ENCODE data around the gene MZB1. TPM values are rescaled to one million over a fixed set of nuclear protein-coding genes. Genes with fewer than 3 reads are reported as not detected.

The MZB1 gene
- total and polyA plus RNA-seq, 4 donors, result 1.8 to 23.7 (median 1.8) TPM

GRCh38 chr5:139344177-139344576, 45.5 kb downstream of the MZB1 start:
- Histone ChIP-seq H3K9ac (ENCODE audit: low read depth in 1 of 2, low read length in 2 of 2) (no peak overlapping the region), H3K27me3 (ENCODE audit: control insufficient read depth in 4 of 4, insufficient read depth in 4 of 4, low read length in 3 of 4) (no peaks in the 10 kb centered on the region), H3K36me3 (ENCODE audit: control insufficient read depth in 4 of 4, insufficient read depth in 3 of 4, low read depth in 1 of 4, low read length in 3 of 4) (no peaks in the 10 kb centered on the region), H3K4me3 (ENCODE audit: low read depth in 1 of 3, low read length in 3 of 3) (no peak overlapping the region), H3K4me1 (ENCODE audit: control insufficient read depth in 4 of 4, insufficient read depth in 4 of 4, low read length in 3 of 4) (peaks cover 3 to 20% (median 13%) of the 10 kb centered on the region in 4 donors), H3K27ac (ENCODE audit: low read depth in 1 of 2, low read length in 2 of 2) (no peak overlapping the region), H3K9me3 (ENCODE audit: control insufficient read depth in 4 of 4, low read length in 3 of 4) (no peaks in the 10 kb centered on the region)
- WGBS, result 92% methylated on average over 2 of the region's 2 CpGs
- TF ChIP-seq EGR1 (IDR thresholded peaks at IDR 0.05; ENCODE audit: low read depth in 2 of 2) (no peak), JUND (IDR thresholded peaks at IDR 0.05) (no peak), TAF1 (conservative IDR thresholded peaks at IDR 0.05) (no peak)
- TF ChIP-seq, protein P1, sequence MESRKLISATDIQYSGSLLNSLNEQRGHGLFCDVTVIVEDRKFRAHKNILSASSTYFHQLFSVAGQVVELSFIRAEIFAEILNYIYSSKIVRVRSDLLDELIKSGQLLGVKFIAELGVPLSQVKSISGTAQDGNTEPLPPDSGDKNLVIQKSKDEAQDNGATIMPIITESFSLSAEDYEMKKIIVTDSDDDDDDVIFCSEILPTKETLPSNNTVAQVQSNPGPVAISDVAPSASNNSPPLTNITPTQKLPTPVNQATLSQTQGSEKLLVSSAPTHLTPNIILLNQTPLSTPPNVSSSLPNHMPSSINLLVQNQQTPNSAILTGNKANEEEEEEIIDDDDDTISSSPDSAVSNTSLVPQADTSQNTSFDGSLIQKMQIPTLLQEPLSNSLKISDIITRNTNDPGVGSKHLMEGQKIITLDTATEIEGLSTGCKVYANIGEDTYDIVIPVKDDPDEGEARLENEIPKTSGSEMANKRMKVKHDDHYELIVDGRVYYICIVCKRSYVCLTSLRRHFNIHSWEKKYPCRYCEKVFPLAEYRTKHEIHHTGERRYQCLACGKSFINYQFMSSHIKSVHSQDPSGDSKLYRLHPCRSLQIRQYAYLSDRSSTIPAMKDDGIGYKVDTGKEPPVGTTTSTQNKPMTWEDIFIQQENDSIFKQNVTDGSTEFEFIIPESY (IDR thresholded peaks at IDR 0.05), result no peak
- no peak for DNase-seq (ENCODE audit: low spot score)

GRCh38 chr5:139343476-139343875, 46.2 kb downstream of the MZB1 start:
- Histone ChIP-seq H3K9ac (ENCODE audit: low read depth in 1 of 2, low read length in 2 of 2) (peak overlapping the region in 1 of 2 donors; percentile 83), H3K27me3 (ENCODE audit: control insufficient read depth in 4 of 4, insufficient read depth in 4 of 4, low read length in 3 of 4) (no peaks in the 10 kb centered on the region), H3K9me3 (ENCODE audit: control insufficient read depth in 4 of 4, low read length in 3 of 4) (no peaks in the 10 kb centered on the region), H3K4me3 (ENCODE audit: low read depth in 1 of 3, low read length in 3 of 3) (no peak overlapping the region), H3K4me1 (ENCODE audit: control insufficient read depth in 4 of 4, insufficient read depth in 4 of 4, low read length in 3 of 4) (peaks cover 3 to 20% (median 13%) of the 10 kb centered on the region in 4 donors), H3K36me3 (ENCODE audit: control insufficient read depth in 4 of 4, insufficient read depth in 3 of 4, low read depth in 1 of 4, low read length in 3 of 4) (no peaks in the 10 kb centered on the region), H3K27ac (ENCODE audit: low read depth in 1 of 2, low read length in 2 of 2) (no peak overlapping the region)
- DNase-seq (ENCODE audit: low spot score), result no peak
- 90% methylated on average over 9 of the region's 9 CpGs for WGBS
- TF ChIP-seq, protein P1 (IDR thresholded peaks at IDR 0.05), result no peak
- no peak for TF ChIP-seq FOXA2 (IDR thresholded peaks at IDR 0.05)
- TF ChIP-seq MAX (IDR thresholded peaks at IDR 0.05), result no peak
- TF ChIP-seq RXRA (IDR thresholded peaks at IDR 0.05), result no peak
- no peak for TF ChIP-seq TAF1 (conservative IDR thresholded peaks at IDR 0.05)
- TF ChIP-seq JUND (IDR thresholded peaks at IDR 0.05), result no peak
- no peak for TF ChIP-seq RAD21 (IDR thresholded peaks at IDR 0.05)
- no peak for TF ChIP-seq EGR1 (IDR thresholded peaks at IDR 0.05; ENCODE audit: low read depth in 2 of 2)

DNA sequence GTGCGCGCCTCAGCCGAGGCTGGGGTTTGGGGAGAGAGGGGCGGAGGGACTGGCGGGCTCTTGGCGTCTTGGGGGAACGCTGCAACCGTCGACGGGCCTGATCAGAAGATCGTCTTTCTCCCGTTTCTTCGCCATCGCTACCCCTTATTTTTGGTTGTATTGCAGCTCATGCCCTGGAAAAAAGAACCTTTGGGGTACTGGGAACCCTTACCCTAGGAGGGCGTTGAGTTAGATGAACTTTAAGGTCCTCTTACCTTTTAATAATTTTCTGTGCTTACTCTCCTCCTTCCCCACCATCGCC, 47.3 kb downstream of the MZB1 start:
- no peak for DNase-seq (ENCODE audit: low spot score)
- WGBS, result 1% methylated on average over 16 of the region's 16 CpGs
- Histone ChIP-seq H3K36me3 (ENCODE audit: control insufficient read depth in 4 of 4, insufficient read depth in 3 of 4, low read depth in 1 of 4, low read length in 3 of 4) (no peaks in the 10 kb centered on the region), H3K9ac (ENCODE audit: low read depth in 1 of 2, low read length in 2 of 2) (peak overlapping the region; percentile 83 to 92), H3K4me1 (ENCODE audit: control insufficient read depth in 4 of 4, insufficient read depth in 4 of 4, low read length in 3 of 4) (peaks cover 0 to 20% (median 13%) of the 10 kb centered on the region in 4 donors), H3K4me3 (ENCODE audit: low read depth in 1 of 3, low read length in 3 of 3) (peak overlapping the region; percentile 64 to 98 (median 85)), H3K27ac (ENCODE audit: low read depth in 1 of 2, low read length in 2 of 2) (peak overlapping the region; percentile 91 to 99), H3K9me3 (ENCODE audit: control insufficient read depth in 4 of 4, low read length in 3 of 4) (no peaks in the 10 kb centered on the region), H3K27me3 (ENCODE audit: control insufficient read depth in 4 of 4, insufficient read depth in 4 of 4, low read length in 3 of 4) (no peaks in the 10 kb centered on the region)
- no peak for TF ChIP-seq TAF1 (conservative IDR thresholded peaks at IDR 0.05)
- TF ChIP-seq RXRA (IDR thresholded peaks at IDR 0.05), result no peak
- no peak for TF ChIP-seq CTCF (IDR thresholded peaks at IDR 0.05; ENCODE audit: low read depth, low read length, missing input control)
- TF ChIP-seq GABPA (IDR thresholded peaks at IDR 0.05 in 1 of 2, conservative IDR thresholded peaks at IDR 0.05 in 1 of 2), result no peak
- TF ChIP-seq, protein P1 (IDR thresholded peaks at IDR 0.05), result no peak
- TF ChIP-seq, protein P2, sequence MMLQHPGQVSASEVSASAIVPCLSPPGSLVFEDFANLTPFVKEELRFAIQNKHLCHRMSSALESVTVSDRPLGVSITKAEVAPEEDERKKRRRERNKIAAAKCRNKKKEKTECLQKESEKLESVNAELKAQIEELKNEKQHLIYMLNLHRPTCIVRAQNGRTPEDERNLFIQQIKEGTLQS (IDR thresholded peaks at IDR 0.05), result no peak
- no peak for TF ChIP-seq HNF4G (IDR thresholded peaks at IDR 0.05)
- no peak for TF ChIP-seq SP1 (IDR thresholded peaks at IDR 0.05)
- TF ChIP-seq NR2F2 (IDR thresholded peaks at IDR 0.05), result no peak
- TF ChIP-seq REST (IDR thresholded peaks at IDR 0.05), result no peak
- TF ChIP-seq RAD21 (IDR thresholded peaks at IDR 0.05), result no peak
- no peak for TF ChIP-seq EGR1 (IDR thresholded peaks at IDR 0.05; ENCODE audit: low read depth in 2 of 2)
